C4-2B (cell line): ENCODE measurements around the gene CSAD.
A peak's percentile ranks its signal among the peaks of the same experiment; 100 is the strongest.

ENCODE experiments used
- H3K27ac ChIP-seq: fragments of 450-650 bp; 2 replicates; pipeline ENCODE4 v1.5.1; 2017
- CTCF ChIP-seq: fragments of 450-650 bp; conservative IDR thresholded peaks from 2 replicates; pipeline ENCODE4 v1.5.1; 2017; ENCODE audit warnings: mild to moderate bottlenecking
- ZFX ChIP-seq: fragments of 450-650 bp; IDR thresholded peaks from 2 replicates; pipeline ENCODE4 v1.6.1; 2017

CSAD gene

GRCh38 chr12:53195516-53196420 is 15.0 kb upstream of the CSAD start:
- TF ChIP-seq ZFX (no peak), CTCF (no peak)

GRCh38 chr12:53194973-53195372 is 14.2 kb upstream of the CSAD start:
- peak overlapping the region; percentile 39; the same call in 1 of the 2 replicates for H3K27ac ChIP-seq
- TF ChIP-seq ZFX: no peak
- no peak for TF ChIP-seq CTCF

More at GRCh38 chr12:53195516-53196420, 15.0 kb upstream of the CSAD start:
- peak overlapping the region; percentile 39; the same call in 1 of the 2 replicates for H3K27ac ChIP-seq

GRCh38 chr12:53193985-53194716 is 13.4 kb upstream of the CSAD start:
- peak overlapping the region; percentile 30 for H3K27ac ChIP-seq
- TF ChIP-seq CTCF: no peak
- TF ChIP-seq ZFX: no peak

- TF ChIP-seq CTCF: no peak
These were observed 12.3 kb upstream of the CSAD start for GRCh38 chr12:53193040-53193439.

GRCh38 chr12:53192531-53193021 is 11.9 kb upstream of the CSAD start:
- H3K27ac ChIP-seq: no peak overlapping the region
- TF ChIP-seq ZFX (no peak), CTCF (no peak)

More at GRCh38 chr12:53193040-53193439, 12.3 kb upstream of the CSAD start:
- peak overlapping the region; percentile 30; the same call in 1 of the 2 replicates for H3K27ac ChIP-seq

- H3K27ac ChIP-seq: no peak overlapping the region
- no peak for TF ChIP-seq CTCF
- no peak for TF ChIP-seq ZFX
These were observed 11.3 kb upstream of the CSAD start for GRCh38 chr12:53191885-53192530.
